Stimulated activated CD4-positive, alpha-beta T cell treated with anti-CD3 and anti-CD28 coated beads, Interleukin-1b, Interleukin-23, amount 100 ng/mL, for 48 hours (primary cell): ENCODE data around the gene SULT1A1.
"Not testable (repeated sequence)": the region's sequence is repeated elsewhere in the genome, so short reads cannot be mapped to it uniquely, and the experiment has no call there.

ENCODE experiments used
- DNase-seq: peaks from one replicate; pipeline ENCODE4 v3.0.0-alpha.2; 2020

The SULT1A1 gene

DNA sequence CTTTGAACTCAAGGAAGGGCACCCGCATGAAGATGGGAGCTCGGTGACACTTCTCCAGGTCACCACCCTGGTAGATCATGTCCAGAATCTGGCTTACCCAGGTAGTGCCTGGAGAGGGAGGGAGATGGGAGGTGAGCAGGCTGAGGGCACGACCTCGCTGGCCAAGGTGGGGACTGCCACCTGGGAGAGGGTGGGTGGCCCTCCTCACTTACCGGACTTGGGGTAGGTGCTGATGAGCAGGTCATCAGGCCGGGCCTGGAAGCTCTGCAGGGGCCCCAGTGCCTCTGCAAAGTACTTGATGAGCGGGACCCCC, 1.4 kb downstream of the SULT1A1 start:
- DNase-seq = not testable (repeated sequence)

DNA sequence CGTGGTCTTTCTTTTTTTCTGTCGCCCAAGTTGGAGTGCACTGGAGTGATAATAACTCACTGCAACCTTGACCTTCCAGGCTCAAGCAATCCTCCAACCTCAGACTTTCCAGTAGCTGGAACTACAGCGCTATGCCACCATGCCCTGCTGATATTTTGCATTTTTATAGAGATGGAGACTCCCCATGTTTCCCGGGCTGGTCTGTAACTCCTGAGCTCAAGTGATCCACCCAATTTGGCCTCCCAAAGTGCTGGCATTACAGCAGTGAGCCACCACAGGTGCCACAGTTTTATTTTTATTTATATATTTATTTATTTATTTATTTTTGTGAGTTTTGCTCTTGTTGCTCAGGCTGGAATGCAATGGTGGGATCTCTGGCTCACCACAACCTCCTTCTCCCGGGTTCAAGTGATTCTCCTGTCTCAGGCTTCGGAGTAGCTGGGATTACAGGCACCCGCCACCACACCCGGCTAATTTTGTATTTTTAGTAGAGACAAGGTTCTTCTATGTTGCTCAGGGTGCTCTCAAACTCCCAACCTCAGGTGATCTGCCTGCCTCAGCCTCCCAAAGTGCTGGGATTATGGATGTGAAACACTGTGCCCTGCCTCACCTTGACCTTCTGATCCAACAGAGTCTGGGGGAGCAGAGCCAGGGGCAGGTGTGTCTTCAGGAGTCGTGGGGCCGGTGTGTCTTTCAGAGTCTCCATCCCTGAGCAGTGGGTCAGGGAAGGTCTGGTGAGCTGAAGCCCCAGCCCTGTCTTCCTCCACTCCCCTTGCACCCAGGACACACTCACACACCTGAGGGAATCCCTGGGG, 2.0 kb downstream of the SULT1A1 start:
- not testable (repeated sequence) for DNase-seq

- DNase-seq = no peak
Observed at GRCh38 chr16:28607116-28607623, 2.7 kb downstream of the SULT1A1 start.

DNA sequence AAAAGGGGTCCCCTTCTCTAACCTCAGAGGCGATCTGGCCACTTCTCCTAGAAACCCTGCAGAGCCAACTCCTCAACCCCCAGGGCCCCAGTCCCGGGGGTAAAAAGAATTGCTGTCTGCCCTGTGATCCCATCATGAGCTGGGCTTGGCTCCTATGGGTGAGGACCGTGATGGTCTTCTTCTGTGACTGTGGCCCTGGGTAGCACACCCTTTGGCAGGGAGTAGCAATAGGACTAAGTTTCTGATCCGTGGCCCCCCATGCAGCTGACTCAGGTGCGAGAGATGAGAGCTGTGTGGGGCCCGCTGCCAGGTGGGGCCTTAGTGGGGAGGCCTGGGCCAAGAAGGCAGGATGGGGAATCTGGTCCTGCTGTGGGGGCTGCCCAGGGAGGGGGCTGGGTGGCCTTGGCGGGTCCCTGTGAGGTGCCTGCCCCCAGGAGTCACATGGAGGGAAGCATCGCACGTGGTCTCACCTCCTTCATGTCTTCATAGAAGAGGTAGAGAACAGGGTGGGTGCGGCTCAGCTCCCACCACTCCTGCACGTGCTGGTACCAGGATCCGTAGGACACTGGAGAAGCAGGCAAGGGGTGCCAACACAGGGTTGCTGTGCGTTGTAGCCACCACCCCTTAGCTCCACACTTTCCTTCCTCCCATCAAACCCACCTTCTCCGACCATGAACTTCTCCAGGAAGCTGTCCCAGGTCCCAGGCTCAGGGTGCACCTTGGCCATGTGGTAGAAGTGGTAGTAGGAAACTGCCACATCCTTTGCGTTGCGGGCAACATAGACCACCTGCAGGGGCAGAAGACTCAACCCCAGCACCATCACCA, 3.3 kb downstream of the SULT1A1 start:
- no peak for DNase-seq

GRCh38 chr16:28604186-28604565, 5.7 kb downstream of the SULT1A1 start:
- no peak for DNase-seq

GRCh38 chr16:28603381-28604185, 6.3 kb downstream of the SULT1A1 start:
- no peak for DNase-seq

GRCh38 chr16:28602529-28602928, 7.3 kb downstream of the SULT1A1 start:
- no peak for DNase-seq

DNA sequence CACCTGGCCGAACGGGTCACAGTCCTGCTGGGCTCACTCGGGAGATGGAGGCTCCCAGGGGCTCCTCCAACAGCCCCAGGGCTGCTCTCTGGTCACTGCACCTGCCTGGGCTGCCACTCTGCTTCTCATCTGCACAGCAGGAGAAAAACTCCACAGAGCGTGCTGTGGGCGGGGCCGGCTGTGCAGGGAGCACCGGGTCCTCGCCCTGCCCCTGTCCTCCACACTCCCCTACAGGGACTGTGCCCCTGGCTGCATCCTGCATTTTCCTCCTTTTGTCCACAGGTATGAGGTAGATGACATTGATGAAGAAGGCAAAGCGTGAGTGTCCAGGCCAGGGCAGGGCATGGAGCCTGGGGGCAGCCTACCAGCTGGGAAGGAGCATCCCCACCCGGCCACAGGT, 7.8 kb downstream of the SULT1A1 start:
- DNase-seq = not testable (repeated sequence)

DNA sequence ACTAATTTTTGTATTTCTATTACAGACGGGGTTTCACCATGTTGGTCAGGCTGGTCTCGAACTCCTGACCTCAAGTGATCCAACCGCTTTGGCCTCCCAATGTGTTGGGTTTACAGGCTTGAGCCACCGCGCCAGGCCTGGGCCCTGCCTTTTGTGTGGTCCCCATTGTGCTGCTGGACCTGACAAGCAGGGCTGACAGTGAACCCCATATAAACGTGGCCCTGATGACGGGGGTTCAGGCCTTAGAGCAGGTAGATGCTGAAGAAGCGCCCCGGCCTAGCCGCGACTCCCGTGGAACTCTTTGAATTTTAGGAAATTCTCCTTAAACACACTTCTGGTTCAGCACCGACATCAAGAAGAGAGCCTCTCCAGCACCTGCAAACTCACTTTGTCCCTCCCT, 8.3 kb downstream of the SULT1A1 start:
- not testable (repeated sequence) for DNase-seq

- DNase-seq = not testable (repeated sequence)
Observed at GRCh38 chr16:28600965-28601364, 8.9 kb downstream of the SULT1A1 start.

DNA sequence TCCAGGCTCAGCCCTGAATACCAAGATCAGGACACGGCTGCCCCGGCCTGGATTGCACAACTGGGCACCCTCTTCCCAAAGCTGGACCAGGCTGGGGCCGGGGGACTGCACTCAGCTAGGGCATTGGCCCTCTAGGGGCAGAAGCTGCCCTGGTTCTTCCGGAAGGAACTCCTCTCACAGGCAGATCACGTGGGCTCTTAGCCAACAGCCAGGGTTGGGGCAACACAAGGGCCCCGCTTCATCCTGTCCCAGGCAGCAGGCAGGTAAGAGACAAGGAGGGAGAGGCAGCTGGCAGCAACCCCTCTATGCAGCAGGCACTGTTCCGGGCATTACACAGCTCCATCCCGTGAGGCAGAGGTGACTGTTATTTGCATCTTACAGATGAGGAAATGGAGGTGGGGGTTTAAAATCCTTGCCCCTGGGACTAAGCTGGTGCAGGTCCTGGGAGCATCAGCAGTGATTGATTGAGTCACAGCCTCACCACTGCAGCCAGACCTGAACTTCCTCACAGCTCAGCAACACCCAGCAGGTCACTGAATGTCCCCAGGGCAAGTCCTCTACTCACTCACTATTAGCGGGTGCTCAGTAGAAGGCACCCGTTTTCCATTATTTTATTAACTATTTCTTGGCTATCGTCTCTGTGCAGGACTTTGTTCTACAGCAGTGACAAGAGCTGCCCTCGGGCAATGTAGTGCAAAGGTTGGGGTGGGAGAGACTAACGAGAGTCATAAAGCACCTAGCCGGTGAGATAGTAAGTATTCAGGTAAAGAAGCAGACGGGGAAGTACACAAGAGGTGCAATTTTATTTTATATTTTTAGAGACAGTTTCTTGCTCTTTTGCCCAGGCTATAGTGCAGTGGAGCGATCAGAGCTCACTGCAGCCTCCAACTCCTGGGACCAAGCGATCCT, 10.2 kb downstream of the SULT1A1 start:
- DNase-seq = not testable (repeated sequence)

DNA sequence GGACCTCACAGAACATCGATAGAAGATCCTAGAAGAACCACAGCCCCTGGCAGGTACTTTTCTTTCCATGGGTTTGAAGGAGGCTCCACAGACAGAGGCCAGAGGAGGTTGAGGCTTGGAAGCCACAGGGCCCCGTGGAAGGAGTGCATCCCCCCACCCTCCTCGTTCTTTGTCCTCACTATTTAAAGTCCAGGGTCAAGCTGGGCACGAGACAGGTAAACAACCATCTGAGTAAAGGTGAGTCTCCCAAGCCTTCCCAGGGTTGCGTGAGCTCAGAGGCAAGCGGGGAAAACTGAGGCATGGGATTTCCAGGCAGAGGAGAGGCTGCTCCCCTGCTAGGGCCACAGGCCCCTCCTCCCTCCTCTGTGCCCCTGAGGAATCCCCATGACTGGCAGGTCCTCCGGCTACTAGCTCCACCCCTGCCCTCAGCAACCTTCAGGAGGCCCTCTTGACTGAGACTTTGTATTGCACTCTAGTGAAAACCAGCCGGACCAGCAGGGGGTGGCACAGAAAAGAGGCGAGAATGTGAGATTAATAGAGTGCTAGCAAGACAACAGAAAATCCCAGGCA, 12.1 kb downstream of the SULT1A1 start:
- no peak for DNase-seq

DNA sequence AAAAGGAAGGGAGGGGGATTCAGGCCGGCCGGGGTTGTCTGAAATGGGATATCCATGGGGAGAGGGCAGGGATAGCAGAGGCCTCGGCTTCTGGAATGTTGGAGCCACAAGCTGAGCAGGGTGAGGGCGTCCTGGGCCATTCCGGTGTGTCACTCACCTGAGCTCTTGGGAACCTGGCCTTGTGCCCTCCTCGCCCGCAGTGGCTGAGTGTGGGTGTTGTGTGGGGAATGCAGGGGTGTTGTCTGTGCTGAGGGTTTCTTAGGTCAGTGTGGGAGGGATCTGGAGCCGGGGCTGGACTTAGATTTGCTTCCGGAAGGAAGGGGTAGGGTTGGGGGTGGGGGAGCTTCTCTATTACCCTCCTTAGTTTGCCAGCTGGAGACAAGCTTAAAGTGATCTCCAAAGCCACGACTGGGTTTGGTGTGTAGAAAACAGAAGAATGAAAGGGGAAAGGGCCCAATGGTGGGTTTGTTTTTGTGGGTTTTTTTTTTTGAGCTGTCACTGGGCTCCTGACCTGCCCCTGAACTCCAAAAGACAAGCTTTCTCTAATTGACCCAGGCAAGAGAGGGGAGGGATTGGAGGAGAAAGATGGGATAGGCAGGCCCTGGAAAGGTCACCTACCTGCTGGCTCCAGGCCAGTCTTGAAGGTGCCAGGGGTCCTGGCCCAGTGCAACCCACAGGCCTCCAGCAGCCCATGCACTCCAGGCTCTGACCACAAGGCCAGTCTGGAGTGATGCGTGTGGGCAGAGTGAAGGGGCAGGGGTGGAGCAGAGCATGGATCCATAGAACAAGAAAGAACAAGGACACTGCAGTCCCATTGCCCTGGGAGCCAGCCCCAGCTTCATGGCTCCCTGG, 12.8 kb downstream of the SULT1A1 start, which contains the start of gene SULT1A2:
SULT1A2 (minus strand) TSS at position 211 of the 852 bp plus-strand sequence. CDS start 1,120 bp downstream, outside the sequence.
- DNase-seq = no peak

DNA sequence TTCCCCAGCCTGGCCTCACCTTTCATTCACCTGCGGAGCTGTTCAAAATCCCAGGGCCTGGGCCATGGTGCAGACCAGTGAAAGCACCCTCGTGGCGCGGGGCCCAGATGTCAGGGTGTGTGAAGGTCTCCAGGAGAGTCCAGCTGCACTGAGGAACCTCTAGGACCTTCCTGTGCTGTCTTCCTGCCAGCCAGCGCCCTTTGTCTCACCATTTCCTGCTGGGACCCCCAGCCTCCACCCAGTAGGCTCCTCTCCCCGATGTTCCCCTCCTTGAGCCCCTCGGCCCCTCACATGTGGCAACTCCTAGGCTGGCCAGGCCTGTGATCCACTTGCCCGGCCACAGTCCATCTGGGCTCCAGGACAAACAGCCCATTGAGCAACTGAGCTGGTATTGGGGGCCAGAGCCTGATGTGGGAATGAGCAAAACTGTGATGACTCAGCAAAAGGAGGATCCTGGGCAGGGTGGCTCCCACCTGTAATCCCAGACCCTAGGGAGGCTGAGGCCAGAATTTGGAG, 13.7 kb downstream of the SULT1A1 start:
- no peak for DNase-seq

DNA sequence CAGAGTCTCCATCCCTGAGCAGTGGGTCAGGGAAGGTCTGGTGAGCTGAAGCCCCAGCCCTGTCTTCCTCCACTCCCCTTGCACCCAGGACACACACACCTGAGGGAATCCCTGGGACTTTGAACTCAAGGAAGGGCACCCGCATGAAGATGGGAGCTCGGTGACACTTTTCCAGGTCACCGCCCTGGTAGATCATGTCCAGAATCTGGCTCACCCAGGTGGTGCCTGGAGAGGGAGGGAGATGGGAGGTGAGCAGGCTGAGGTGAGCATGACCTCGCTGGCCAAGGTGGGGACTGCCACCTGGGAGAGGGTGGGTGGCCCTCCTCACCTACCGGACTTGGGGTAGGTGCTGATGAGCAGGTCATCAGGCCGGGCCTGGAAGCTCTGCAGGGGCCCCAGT, 14.4 kb downstream of the SULT1A1 start:
- not testable (repeated sequence) for DNase-seq

- no peak for DNase-seq
Observed at GRCh38 chr16:28592979-28593553, 16.8 kb downstream of the SULT1A1 start.

GRCh38 chr16:28592511-28592910, 17.3 kb downstream of the SULT1A1 start:
- DNase-seq = no peak

GRCh38 chr16:28591355-28591754, 18.5 kb downstream of the SULT1A1 start:
- no peak for DNase-seq

DNA sequence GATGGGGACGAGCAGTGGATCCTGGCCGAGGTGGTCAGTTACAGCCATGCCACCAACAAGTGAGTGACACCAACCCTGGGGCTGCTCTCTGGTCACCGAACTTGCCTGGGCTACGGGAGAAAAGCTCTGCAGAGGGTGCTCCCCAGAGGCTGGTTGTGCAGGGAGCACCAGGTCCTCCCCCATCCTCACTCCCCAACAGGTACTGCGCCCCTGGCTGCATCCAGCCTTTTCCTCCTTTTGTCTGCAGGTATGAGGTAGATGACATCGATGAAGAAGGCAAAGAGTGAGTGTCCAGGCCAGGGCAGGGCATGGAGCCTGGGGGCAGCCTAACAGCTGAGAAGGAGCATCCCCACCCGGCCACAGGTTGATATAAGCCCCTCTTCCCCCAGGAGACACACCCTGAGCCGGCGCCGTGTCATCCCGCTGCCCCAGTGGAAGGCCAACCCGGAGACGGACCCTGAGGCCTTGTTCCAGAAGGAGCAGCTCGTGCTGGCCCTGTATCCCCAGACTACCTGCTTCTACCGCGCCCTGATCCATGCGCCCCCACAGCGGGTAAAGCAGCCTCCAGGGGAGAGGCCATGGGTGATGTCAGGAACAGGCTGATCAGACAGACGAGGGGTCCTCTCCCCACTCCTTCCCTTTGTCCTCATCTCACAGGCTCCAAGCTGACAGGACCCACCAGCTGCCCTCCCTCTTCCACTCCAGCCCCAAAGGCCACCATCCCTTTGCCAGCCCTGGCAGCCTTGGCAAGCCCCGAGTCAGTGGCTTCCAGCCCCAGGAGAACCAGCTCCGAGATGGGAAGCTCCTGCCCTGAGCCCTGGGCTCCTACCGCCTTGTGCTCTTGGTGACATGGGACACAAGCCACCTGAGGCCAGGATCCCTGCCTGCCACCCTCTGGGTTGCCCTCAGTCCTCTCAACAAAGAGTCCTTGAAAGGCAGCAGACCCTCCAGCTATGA, 19.2 kb downstream of the SULT1A1 start:
- DNase-seq = no peak
